GM10266 (cell line): ENCODE results near the gene TRAPPC2L.

Source experiments
- DNase-seq: peaks from one replicate; pipeline ENCODE4 v3.0.0; 2012; ENCODE audit errors: extremely low spot score
- CTCF ChIP-seq: IDR thresholded peaks from 2 replicates; pipeline ENCODE4 v1.5.1; 2012; ENCODE audit warnings: mild to moderate bottlenecking, low read depth; ENCODE audit not compliant: control insufficient read depth, insufficient read depth; ENCODE audit errors: missing control alignments

The TRAPPC2L gene

GRCh38 chr16:88868974-88869672 lies 12.2 kb downstream of the TRAPPC2L start:
- no peak for TF ChIP-seq CTCF
- no peak for DNase-seq

- no peak for TF ChIP-seq CTCF
- DNase-seq, result no peak
Observed at GRCh38 chr16:88869673-88869980, 12.7 kb downstream of the TRAPPC2L start.

- DNase-seq, result peak; percentile 67
- no peak for TF ChIP-seq CTCF
Observed at GRCh38 chr16:88870608-88871348, 13.9 kb downstream of the TRAPPC2L start.

- no peak for TF ChIP-seq CTCF
Observed at GRCh38 chr16:88871349-88871702, 14.4 kb downstream of the TRAPPC2L start.

DNA sequence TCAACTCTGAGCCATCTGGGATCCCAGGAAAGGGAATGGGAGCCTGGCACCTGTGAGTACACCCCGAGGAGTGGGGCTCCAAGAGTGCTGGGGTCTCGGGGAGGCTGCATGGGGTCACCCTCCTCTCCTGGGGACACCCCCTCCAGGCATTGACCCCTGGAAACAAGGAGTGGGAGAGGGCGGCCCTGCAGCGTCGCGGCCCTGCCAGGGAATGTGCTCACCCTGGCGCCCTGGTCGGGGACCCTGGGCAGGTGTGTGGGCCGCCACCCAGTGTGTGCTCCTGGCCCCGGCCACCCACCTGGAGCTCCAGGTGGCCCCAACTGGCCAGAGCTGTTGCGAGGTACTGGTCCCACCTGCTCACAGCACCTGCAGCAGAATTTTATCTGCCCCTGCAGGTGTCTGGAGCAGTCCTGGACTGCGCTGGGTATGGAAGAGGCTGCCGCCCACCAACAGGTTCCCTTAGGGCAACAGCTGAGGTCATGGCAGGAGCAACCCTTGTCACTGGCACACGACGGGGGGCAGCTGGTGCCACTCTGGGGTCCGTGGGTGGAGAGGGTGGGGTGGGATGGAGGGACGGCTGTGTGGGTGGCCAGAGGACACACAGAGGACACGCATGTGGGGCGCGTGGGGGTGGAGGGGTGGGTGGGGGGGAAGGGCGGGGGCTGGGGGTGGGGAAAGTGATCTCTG lies 14.9 kb downstream of the TRAPPC2L start:
- no peak for DNase-seq
- no peak for TF ChIP-seq CTCF

More at GRCh38 chr16:88871349-88871702, 14.4 kb downstream of the TRAPPC2L start:
- no peak for DNase-seq

- TF ChIP-seq CTCF, result no peak
- DNase-seq, result no peak
Observed at GRCh38 chr16:88872650-88873331, 15.9 kb downstream of the TRAPPC2L start.
